NCI-H2107 (cell line): Measurements from ENCODE around the gene SLC38A8.
A peak's percentile ranks its signal among the peaks of the same experiment; 100 is the strongest.

Experiments used
- DNase-seq: peaks from one replicate; lab custom pipeline; 2025; lab: John Stamatoyannopoulos, UW

Gene SLC38A8

DNA sequence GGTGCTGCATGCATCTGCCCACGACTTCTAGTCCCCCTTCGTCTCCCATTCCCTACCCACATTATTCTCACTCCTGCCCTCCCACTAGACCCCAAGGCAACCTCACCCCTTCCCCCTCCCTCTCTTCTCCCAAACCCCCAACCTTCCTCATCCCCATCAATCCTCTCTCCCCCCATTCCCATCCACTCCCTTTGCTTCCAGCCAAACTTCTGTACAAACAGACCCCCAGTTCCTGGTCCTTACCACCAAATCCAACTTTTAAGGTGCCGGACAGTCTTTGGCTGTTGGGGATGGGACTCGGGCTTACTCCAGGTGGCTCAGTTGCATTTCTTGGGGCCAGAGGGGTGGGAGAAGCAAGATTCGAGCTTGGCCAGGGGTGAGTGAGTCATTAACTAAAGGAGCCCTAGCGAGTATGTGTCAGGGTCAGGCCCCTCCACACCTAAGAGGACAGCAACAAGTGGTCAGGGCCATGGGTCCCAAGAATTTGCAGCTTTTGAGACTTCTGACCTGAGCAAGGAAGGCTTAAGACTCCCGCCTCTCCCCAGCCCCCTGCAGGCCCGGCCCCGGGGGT, at the start of gene SLC38A8:
TSS of gene SLC38A8 (minus strand) at position 488 of the 571 bp plus-strand sequence. CDS start 638 bp downstream, outside the sequence.
- no peak for DNase-seq

GRCh38 chr16:84091460-84091859, 48.9 kb upstream of the SLC38A8 start:
- DNase-seq, result no peak

GRCh38 chr16:84090211-84090610, 47.6 kb upstream of the SLC38A8 start:
- DNase-seq, result no peak

GRCh38 chr16:84088695-84089395, 46.2 kb upstream of the SLC38A8 start:
- DNase-seq, result peak; percentile 22

- no peak for DNase-seq
Measured at GRCh38 chr16:84087466-84088151, 45.0 kb upstream of the SLC38A8 start.

- no peak for DNase-seq
Measured at GRCh38 chr16:84087001-84087400, 44.4 kb upstream of the SLC38A8 start.

GRCh38 chr16:84086341-84086740, 43.7 kb upstream of the SLC38A8 start:
- DNase-seq, result no peak

DNA sequence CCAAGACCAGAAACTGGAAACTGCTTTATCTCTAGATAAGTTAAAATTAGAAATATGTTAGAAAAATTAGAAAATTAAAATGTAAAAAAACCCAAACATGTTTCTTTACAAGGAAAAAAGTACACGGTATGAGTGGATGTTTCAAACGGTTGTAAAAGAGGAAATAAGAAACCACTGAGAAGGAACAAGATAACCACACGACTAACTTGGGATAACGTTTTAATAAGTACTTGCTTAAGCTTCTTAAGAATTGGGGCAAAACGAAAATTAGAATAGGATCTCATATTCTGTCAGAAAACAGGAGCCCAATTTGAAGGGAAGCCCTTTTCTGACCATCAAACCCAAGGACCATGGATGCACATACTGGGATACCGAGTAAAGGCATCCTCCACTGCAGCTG, 43.2 kb upstream of the SLC38A8 start:
- no peak for DNase-seq

DNA sequence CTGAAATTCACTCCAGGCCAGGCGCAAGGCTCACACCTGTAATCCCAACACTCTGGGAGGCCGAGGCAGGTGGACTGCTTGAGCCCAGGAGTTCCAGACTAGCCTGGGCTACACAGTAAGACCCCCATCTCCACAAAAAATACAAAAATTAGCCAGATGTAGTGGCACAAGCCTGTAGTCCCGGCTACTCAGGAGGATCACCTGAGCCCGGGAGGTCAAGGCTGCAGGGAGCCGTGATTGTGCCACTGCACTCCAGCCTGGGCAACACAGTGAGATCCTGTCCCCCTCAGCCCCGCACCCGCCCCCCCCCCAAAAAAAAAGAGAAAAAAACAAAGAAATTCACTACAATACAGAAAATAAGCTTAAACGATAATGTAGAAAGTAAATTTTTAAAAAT, 42.7 kb upstream of the SLC38A8 start:
- no peak for DNase-seq

GRCh38 chr16:84084570-84085270, 42.1 kb upstream of the SLC38A8 start:
- DNase-seq, result peak; percentile 34

GRCh38 chr16:84082835-84083569, 40.4 kb upstream of the SLC38A8 start:
- no peak for DNase-seq

GRCh38 chr16:84082110-84082509, 39.5 kb upstream of the SLC38A8 start:
- no peak for DNase-seq

DNA sequence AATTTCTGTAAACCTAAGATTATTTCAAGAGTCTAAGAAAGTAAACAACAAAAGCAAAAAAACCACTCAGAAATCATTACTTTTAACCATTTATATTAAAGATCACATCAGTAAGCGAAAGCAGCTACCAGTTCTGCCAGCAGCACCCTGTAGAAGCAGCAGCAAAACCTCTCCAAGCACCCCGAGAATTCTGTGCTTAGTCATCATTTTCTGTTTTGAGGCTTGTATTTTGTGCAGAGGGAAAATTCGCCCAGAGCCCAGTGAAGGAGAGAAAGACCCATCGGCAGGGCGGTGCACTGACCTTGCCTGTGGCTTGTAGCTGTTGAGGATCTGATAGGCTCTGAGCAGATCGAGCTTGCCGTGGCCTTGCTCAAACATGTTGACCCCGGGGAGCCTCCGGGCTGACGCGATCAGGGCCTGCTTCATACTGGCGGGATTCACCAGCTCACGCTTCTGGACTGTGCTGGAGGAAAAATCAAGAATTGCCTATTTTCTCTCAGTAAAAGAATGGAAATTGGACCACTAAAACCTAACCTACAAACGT, 38.9 kb upstream of the SLC38A8 start:
- DNase-seq, result no peak

GRCh38 chr16:84080813-84081212, 38.2 kb upstream of the SLC38A8 start:
- no peak for DNase-seq

DNA sequence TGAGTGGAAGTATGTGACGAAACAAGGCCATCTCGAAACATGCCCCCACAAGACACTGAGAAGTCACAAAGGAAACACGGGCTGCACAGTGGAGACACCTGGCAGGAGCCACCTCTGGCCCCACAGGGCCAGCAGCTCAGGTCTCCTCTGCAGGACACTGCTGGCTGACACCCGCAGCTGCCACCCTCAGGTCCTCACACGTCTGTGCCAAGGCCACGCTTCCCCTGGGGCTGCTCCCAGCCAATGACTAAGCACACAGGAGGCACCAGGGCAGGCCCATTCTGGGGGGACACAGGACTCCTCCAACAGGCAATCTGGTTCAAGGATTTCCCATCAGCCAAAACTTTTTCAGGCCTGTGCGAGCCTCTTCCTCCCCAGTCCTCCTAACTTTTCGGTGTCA, 37.8 kb upstream of the SLC38A8 start:
- no peak for DNase-seq

DNA sequence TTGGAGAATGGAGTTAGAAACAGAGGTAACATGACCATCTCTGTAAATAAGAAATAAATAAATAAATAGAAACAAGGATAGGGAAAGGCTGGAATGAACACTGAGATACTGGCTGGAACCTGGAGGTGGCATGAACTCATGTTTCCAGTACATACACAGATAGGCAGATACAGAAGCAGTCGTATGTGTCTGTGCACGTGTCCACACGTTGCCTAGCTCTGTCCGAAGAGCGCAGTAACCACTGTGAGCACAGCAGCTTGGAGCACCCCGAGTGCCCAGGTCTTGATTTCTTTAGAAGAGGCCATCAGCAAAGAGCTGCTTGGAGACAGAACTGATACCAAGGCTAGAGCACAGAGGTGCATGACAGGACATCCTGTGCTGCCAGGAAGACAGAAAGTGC, 37.1 kb upstream of the SLC38A8 start:
- no peak for DNase-seq

- DNase-seq, result no peak
Measured at GRCh38 chr16:84075376-84075775, 32.8 kb upstream of the SLC38A8 start.

GRCh38 chr16:84074721-84075120, 32.1 kb upstream of the SLC38A8 start:
- DNase-seq, result no peak

- DNase-seq, result no peak
Measured at GRCh38 chr16:84072014-84072413, 29.4 kb upstream of the SLC38A8 start.

GRCh38 chr16:84071121-84071520, 28.5 kb upstream of the SLC38A8 start:
- no peak for DNase-seq

- no peak for DNase-seq
Measured at GRCh38 chr16:84069540-84069939, 26.9 kb upstream of the SLC38A8 start.
